NCI-H1694 treated with DMSO at 0.1 percent for 48 hours (cell line): ENCODE measurements around the gene STARD13.
"Not testable (repeated sequence)": the region's sequence is repeated elsewhere in the genome, so short reads cannot be mapped to it uniquely, and the experiment has no call there.

Source experiments
- DNase-seq: peaks from one replicate; lab custom pipeline; 2025; lab: John Stamatoyannopoulos, UW

Gene STARD13

GRCh38 chr13:33256148-33256840 is 29.3 kb downstream of the STARD13 start:
- DNase-seq, result no peak

- no peak for DNase-seq
Measured at GRCh38 chr13:33252135-33252534, 33.4 kb downstream of the STARD13 start.

- peak; percentile 94 for DNase-seq
Measured at GRCh38 chr13:33251131-33251661, 34.4 kb downstream of the STARD13 start.

- no peak for DNase-seq
Measured at GRCh38 chr13:33250609-33251008, 34.9 kb downstream of the STARD13 start.

GRCh38 chr13:33249894-33250293 is 35.7 kb downstream of the STARD13 start:
- DNase-seq, result no peak

- no peak for DNase-seq
Measured at GRCh38 chr13:33249066-33249465, 36.5 kb downstream of the STARD13 start.

GRCh38 chr13:33245505-33246158 is 39.9 kb downstream of the STARD13 start:
- no peak for DNase-seq

GRCh38 chr13:33244907-33245287 is 40.7 kb downstream of the STARD13 start:
- no peak for DNase-seq

- no peak for DNase-seq
Measured at GRCh38 chr13:33244210-33244906, 41.2 kb downstream of the STARD13 start.

- no peak for DNase-seq
Measured at GRCh38 chr13:33242984-33243617, 42.5 kb downstream of the STARD13 start.

GRCh38 chr13:33242372-33242771 is 43.2 kb downstream of the STARD13 start:
- DNase-seq, result not testable (repeated sequence)

- DNase-seq, result no peak
Measured at GRCh38 chr13:33236021-33236420, 49.5 kb downstream of the STARD13 start.

GRCh38 chr13:33235564-33235963 is 50.0 kb downstream of the STARD13 start:
- DNase-seq, result no peak

- no peak for DNase-seq
Measured at GRCh38 chr13:33235078-33235477, 50.5 kb downstream of the STARD13 start.

- no peak for DNase-seq
Measured at GRCh38 chr13:33233547-33233946, 52.0 kb downstream of the STARD13 start.

GRCh38 chr13:33232883-33233282 is 52.7 kb downstream of the STARD13 start:
- no peak for DNase-seq

- DNase-seq, result no peak
Measured at GRCh38 chr13:33231339-33231738, 54.2 kb downstream of the STARD13 start.

- no peak for DNase-seq
Measured at GRCh38 chr13:33230178-33230881, 55.2 kb downstream of the STARD13 start.

GRCh38 chr13:33229446-33230177 is 55.9 kb downstream of the STARD13 start:
- DNase-seq, result no peak

- peak; percentile 43 for DNase-seq
Measured at GRCh38 chr13:33228648-33229445, 56.7 kb downstream of the STARD13 start.
